ENCODE results near the gene SMIM44.
A peak's percentile ranks its signal among the peaks of the same experiment; 100 is the strongest.
"Not testable (repeated sequence)": the region's sequence is repeated elsewhere in the genome, so short reads cannot be mapped to it uniquely, and the experiment has no call there.

The SMIM44 gene

GRCh38 chr19:3510727-3511126, 27.5 kb upstream of the SMIM44 start:
- Histone ChIP-seq H3K27ac (no peak overlapping the region), H3K4me3 (ENCODE audit: low read depth in 1 of 2, low read length in 1 of 2) (no peak overlapping the region), H3K9me3 (no peaks in the 10 kb centered on the region), H3K27me3 (no peaks in the 10 kb centered on the region), H3K4me1 (ENCODE audit: control insufficient read depth in 1 of 2, insufficient read depth in 1 of 2, low read depth in 1 of 2, low read length in 1 of 2) (peaks cover 14 to 16% of the 10 kb centered on the region in 2 experiments), H3K36me3 (peaks cover 61% of the 10 kb centered on the region)
- TF ChIP-seq CTCF (IDR thresholded peaks at IDR 0.05) = no peak

GRCh38 chr19:3509566-3509989, 26.3 kb upstream of the SMIM44 start:
- Histone ChIP-seq H3K4me1 (ENCODE audit: control insufficient read depth in 1 of 2, insufficient read depth in 1 of 2, low read depth in 1 of 2, low read length in 1 of 2) (peaks cover 23 to 25% of the 10 kb centered on the region in 2 experiments), H3K27me3 (no peaks in the 10 kb centered on the region), H3K27ac (no peak overlapping the region), H3K4me3 (ENCODE audit: low read depth in 1 of 2, low read length in 1 of 2) (no peak overlapping the region), H3K9me3 (no peaks in the 10 kb centered on the region), H3K36me3 (peaks cover 55% of the 10 kb centered on the region)
- no peak for TF ChIP-seq CTCF (IDR thresholded peaks at IDR 0.05)

- H3K9me3 ChIP-seq = no peaks in the 10 kb centered on the region
- no peak overlapping the region for H3K27ac ChIP-seq
- no peaks in the 10 kb centered on the region for H3K27me3 ChIP-seq
- H3K36me3 ChIP-seq = peaks cover 53% of the 10 kb centered on the region
- peaks cover 23 to 25% of the 10 kb centered on the region in 2 experiments for H3K4me1 ChIP-seq (ENCODE audit: control insufficient read depth in 1 of 2, insufficient read depth in 1 of 2, low read depth in 1 of 2, low read length in 1 of 2)
- TF ChIP-seq CTCF (IDR thresholded peaks at IDR 0.05) = no peak
- no peak overlapping the region for H3K4me3 ChIP-seq (ENCODE audit: low read depth in 1 of 2, low read length in 1 of 2)
Observed at GRCh38 chr19:3508771-3509535, 25.7 kb upstream of the SMIM44 start.

- not testable (repeated sequence) for H3K4me3 ChIP-seq (ENCODE audit: low read depth in 1 of 2, low read length in 1 of 2); H3K27ac ChIP-seq; H3K9me3 ChIP-seq; H3K27me3 ChIP-seq
- Histone ChIP-seq H3K36me3 (peaks cover 45% of the 10 kb centered on the region), H3K4me1 (ENCODE audit: control insufficient read depth in 1 of 2, insufficient read depth in 1 of 2, low read depth in 1 of 2, low read length in 1 of 2) (peaks cover 23 to 25% of the 10 kb centered on the region in 2 experiments)
Observed at GRCh38 chr19:3508121-3508661, 24.9 kb upstream of the SMIM44 start.

DNA sequence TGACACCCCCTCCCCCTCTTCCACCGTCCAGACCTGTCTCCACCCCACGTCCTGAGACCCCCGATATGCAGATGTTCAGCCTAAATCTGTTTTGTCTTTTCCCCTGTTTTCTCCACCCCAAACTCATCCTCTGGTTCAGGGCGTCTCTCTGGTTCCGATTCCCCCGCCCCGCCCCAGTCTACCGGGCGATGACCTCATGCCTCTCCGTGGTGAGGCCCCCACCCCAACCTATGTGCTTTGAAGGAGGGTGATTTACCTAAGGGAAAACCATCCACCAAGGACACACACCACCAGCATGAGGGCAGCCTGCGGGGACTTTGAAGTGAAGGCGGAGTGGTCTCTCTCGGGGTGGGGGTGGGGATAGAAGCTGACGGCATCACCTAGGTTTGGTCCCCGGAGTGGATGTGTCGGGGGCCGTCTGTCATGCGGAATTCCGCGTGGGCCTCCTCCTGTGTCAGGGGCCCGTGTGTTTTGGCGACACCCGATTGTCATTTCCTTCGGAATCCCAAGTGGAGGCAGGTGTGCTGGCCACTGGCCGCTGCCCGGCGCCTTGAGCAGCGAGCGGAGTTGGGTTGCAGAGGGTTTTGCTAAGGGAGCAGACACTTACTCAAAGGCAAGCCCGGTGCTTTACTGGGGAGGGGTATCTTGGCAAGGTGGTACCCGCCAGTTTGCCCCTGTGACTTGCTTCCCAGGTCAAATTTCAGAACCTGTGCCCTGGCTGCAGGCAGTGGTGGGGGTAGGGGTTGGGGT, 24.3 kb upstream of the SMIM44 start:
- H3K36me3 ChIP-seq = peaks cover 41% of the 10 kb centered on the region
- peaks cover 23 to 25% of the 10 kb centered on the region in 2 experiments for H3K4me1 ChIP-seq (ENCODE audit: control insufficient read depth in 1 of 2, insufficient read depth in 1 of 2, low read depth in 1 of 2, low read length in 1 of 2)
- peak overlapping the region; percentile 84 for H3K27ac ChIP-seq
- H3K4me3 ChIP-seq (ENCODE audit: low read depth in 1 of 2, low read length in 1 of 2) = peak overlapping the region; percentile 84 to 90
- no peak for TF ChIP-seq CTCF (IDR thresholded peaks at IDR 0.05)
- H3K9me3 ChIP-seq = no peaks in the 10 kb centered on the region
- H3K27me3 ChIP-seq = no peaks in the 10 kb centered on the region
